Measurements from ENCODE around the gene FAM50B.
"Not testable (repeated sequence)": the region's sequence is repeated elsewhere in the genome, so short reads cannot be mapped to it uniquely, and the experiment has no call there.

FAM50B gene

DNA sequence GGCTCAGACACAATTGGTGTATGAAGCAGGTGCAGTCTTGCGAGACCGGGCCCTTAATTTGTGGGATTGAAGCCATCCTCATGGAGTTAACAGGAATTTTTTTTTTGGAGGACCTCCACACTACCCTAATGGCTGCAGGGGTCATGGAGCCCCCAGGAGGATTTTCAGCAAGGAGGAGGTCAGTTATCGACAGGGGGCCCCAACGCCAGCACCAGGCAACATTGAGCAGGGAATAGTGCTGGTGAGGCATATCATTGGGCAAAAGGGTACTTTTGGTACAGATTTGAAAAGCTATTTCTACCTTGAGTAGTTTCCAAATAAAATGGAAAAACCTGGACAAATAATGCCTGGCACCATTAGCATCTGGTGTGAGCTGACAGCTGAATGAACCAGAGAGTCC, 6.7 kb downstream of the FAM50B start:
- no peak for DNase-seq (ENCODE audit: low spot score)
- in situ Hi-C loops (cut with MboI; ENCODE audit: low pct_unique_long_range_greater_than_20kb, low sequenced_read_pairs, unreplicated experiment) = no loop called here
- TF ChIP-seq, protein P1, sequence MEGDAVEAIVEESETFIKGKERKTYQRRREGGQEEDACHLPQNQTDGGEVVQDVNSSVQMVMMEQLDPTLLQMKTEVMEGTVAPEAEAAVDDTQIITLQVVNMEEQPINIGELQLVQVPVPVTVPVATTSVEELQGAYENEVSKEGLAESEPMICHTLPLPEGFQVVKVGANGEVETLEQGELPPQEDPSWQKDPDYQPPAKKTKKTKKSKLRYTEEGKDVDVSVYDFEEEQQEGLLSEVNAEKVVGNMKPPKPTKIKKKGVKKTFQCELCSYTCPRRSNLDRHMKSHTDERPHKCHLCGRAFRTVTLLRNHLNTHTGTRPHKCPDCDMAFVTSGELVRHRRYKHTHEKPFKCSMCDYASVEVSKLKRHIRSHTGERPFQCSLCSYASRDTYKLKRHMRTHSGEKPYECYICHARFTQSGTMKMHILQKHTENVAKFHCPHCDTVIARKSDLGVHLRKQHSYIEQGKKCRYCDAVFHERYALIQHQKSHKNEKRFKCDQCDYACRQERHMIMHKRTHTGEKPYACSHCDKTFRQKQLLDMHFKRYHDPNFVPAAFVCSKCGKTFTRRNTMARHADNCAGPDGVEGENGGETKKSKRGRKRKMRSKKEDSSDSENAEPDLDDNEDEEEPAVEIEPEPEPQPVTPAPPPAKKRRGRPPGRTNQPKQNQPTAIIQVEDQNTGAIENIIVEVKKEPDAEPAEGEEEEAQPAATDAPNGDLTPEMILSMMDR (IDR thresholded peaks at IDR 0.05; ENCODE audit: extremely low read depth, insufficient read depth, missing control alignments) = no peak

DNA sequence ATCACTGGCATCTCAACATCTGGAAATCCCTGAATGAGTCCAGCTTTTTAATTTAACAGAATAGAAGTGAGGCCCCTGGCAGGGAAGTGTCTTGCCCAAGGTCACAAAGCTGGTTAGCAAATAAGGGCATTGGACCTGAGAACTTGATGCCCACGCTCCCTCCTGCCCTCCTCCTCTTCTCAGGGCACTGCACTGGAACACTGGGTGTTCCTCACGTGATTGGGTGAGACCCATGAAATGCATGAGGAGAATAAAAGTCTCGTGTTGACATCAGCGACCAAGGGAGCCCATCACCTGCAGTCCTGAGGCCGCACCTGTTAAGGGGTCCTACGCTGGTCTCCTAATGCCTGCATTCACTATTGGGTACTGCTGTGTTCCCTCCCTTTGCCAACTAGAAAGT, 7.4 kb downstream of the FAM50B start:
- in situ Hi-C loops (cut with MboI; ENCODE audit: low pct_unique_long_range_greater_than_20kb, low sequenced_read_pairs, unreplicated experiment) = no loop called here
- TF ChIP-seq, protein P1 (IDR thresholded peaks at IDR 0.05; ENCODE audit: extremely low read depth, insufficient read depth, missing control alignments) = no peak
- DNase-seq (ENCODE audit: low spot score) = no peak

DNA sequence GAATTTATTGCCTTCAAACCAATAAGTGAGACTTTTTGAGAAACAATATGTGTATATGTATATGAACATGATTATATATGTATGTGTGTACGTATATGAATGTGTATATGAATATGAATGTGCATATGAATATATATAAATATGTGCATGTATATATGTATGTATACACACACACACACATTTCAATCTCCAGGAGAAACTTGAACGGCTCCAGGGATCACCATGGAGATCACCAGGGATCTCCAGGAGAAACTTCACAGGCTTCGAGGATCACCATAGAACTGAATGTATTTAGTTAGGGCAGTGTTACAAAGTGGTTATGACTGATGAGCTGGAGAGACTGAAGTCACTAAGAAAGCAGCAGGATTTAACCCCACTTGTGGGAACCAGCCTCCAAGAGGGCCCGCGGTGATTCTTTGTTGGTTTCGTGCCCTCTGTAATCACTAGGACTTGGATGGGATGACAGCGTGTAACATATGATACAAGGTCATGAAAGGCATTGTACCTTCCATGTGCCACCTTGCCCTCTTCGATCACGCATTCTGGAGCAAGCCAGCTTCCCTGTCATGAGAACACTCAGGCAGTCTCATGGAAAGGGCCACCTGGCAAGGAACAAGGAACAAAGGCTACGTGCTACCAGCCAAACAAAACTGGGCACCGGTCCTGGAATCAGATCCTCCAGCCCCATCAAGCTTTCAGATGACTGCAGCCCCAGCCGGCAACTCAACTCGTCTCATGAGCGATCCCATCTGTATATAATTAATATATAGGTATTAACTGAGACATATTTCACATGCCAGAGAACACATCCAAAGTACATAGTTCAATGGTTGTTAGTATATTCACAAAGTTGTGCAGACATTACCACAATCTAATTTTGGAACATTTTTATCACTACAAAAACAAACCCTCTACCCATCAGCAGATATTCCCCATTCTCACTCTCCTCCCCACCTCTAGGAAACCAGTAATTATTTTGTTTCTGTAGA, 8.6 kb downstream of the FAM50B start:
- in situ Hi-C loops (cut with MboI; ENCODE audit: low pct_unique_long_range_greater_than_20kb, low sequenced_read_pairs, unreplicated experiment) = no loop called here
- TF ChIP-seq, protein P1 (IDR thresholded peaks at IDR 0.05; ENCODE audit: extremely low read depth, insufficient read depth, missing control alignments) = no peak
- DNase-seq (ENCODE audit: low spot score) = no peak

DNA sequence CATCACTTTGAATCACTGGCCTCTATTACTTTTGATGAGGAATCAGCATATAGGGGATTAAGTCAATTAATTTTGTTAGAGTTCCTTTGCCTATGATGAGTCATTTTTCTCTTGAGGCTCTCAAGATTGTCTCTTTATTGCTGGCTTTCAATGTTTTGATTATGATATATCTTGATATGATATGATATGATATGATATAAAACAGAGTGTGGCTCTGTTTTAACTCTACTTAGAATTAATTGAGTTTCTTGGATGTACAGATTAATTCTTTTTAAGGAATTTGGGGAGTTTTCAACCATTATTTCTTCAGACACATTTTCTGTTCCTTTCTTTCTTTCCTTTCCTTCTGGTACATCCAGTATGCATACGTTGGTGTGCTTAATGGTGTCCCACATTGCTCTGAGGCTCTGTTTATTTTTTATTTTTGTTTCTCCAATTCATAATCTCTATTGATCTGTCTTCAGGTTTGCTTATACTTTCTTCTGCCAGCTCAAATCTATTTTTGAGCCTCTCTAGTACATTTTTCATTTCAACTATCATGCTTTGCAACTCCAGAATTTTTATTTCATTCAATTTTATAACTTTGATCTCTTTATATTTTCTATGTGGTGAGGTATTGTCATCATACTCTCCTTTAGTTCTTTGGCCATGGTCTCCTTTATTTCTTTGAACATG, 10.8 kb downstream of the FAM50B start:
- TF ChIP-seq, protein P1 (IDR thresholded peaks at IDR 0.05; ENCODE audit: extremely low read depth, insufficient read depth, missing control alignments) = no peak
- in situ Hi-C loops (cut with MboI; ENCODE audit: low pct_unique_long_range_greater_than_20kb, low sequenced_read_pairs, unreplicated experiment) = no loop called here
- DNase-seq (ENCODE audit: low spot score) = no peak

DNA sequence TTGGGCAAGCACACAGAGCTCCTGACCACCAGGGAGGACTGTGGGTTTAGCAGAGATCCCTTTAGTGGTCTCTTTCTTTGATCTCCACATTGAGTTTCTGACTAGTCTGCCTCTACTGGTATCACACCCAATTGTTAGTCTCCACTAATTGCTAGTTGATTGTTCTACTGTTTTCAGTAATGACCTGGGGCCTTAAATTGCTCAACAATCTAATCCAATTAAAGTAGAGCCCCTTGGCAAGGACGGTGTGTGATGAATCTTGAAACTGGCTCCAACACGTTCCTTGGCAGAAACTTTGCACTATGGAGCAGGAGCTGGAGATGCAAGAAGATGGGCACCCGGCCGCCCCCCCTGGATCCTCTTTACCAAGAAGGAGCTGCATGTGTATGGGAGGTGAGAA, 12.3 kb downstream of the FAM50B start:
- TF ChIP-seq, protein P1 (IDR thresholded peaks at IDR 0.05; ENCODE audit: extremely low read depth, insufficient read depth, missing control alignments) = no peak
- no peak for DNase-seq (ENCODE audit: low spot score)
- in situ Hi-C loops (cut with MboI; ENCODE audit: low pct_unique_long_range_greater_than_20kb, low sequenced_read_pairs, unreplicated experiment) = no loop called here

DNA sequence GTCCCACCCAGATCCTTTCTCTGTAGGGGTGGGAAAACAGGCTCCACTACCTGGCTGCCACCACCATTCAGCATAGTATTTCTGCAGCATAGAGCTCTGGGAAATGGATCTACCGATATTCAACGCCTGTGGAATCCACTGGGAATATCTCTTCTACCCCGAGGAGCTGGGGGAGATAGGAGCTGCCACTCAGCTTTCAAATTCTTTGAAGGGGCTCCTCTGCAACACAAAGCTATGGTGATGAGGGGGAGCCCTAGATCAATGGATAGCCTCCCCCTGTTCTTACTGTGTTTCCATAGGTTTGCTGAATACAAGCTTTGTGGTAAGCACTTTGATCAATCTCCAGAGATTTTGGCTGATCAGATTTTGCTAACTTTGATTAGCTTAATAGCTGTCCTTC, 12.9 kb downstream of the FAM50B start:
- TF ChIP-seq, protein P1 (IDR thresholded peaks at IDR 0.05; ENCODE audit: extremely low read depth, insufficient read depth, missing control alignments) = no peak
- no peak for DNase-seq (ENCODE audit: low spot score)
- in situ Hi-C loops (cut with MboI; ENCODE audit: low pct_unique_long_range_greater_than_20kb, low sequenced_read_pairs, unreplicated experiment) = no loop called here

DNA sequence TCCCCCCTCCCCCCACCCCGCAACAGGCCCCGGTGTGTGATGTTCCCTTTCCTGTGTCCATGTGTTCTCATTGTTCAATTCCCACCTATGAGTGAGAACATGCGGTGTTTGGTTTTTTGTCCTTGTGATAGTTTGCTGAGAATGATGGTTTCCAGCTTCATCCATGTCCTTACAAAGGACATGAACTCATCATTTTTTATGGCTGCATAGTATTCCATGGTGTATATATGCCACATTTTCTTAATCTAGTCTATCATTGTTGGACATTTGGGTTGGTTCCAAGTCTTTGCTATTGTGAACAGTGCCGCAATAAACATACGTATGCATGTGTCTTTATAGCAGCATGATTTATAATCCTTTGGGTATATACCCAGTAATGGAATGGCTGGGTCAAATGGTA, 14.1 kb downstream of the FAM50B start:
- DNase-seq (ENCODE audit: low spot score); in situ Hi-C loops (cut with MboI; ENCODE audit: low pct_unique_long_range_greater_than_20kb, low sequenced_read_pairs, unreplicated experiment): not testable (repeated sequence)
